HepG2 (cell line): ENCODE measurements around the gene TTLL6.

Source experiments
- ELF1 ChIP-seq: sonication (generic); formaldehyde crosslinking; IDR thresholded peaks from 2 replicates; pipeline ENCODE4 v1.4.0; 2020; ENCODE audit warnings: missing genetic modification reagents
- POLR2A ChIP-seq, 2 experiments: IDR thresholded peaks; 2 replicates each; pipeline ENCODE4 v1.6.1; 2011; ENCODE audit warnings: low read depth in 2 of 2, low read length in 2 of 2, mild to moderate bottlenecking in 1 of 2, moderate library complexity in 1 of 2; ENCODE audit not compliant: insufficient read depth in 1 of 2
- RNF2 ChIP-seq: fragments of 450-650 bp; conservative IDR thresholded peaks from 2 replicates; pipeline ENCODE4 v1.6.1; 2016; ENCODE audit warnings: low read depth
- SOX5 ChIP-seq: IDR thresholded peaks from 2 replicates; pipeline ENCODE4 v1.6.1; 2016; ENCODE audit warnings: borderline replicate concordance
- SRF ChIP-seq: IDR thresholded peaks from 2 replicates; pipeline ENCODE4 v1.6.1; 2011; ENCODE audit warnings: mild to moderate bottlenecking, low read depth, low read length, moderate library complexity
- ZNF143 ChIP-seq: sonication (generic); formaldehyde crosslinking; IDR thresholded peaks from 2 replicates; pipeline ENCODE4 v1.4.0; 2020; ENCODE audit warnings: missing genetic modification reagents
- ZNF224 ChIP-seq: sonication (generic); formaldehyde crosslinking; IDR thresholded peaks from 2 replicates; pipeline ENCODE4 v1.5.0; 2020; ENCODE audit warnings: mild to moderate bottlenecking, missing genetic modification reagents
- ZNF350 ChIP-seq: sonication (generic); formaldehyde crosslinking; IDR thresholded peaks from 2 replicates; pipeline ENCODE4 v1.4.0; 2020; ENCODE audit warnings: mild to moderate bottlenecking, low read depth, missing genetic modification reagents, borderline replicate concordance
- TF ChIP-seq, protein P1 (sequence below): sonication (generic); formaldehyde crosslinking; IDR thresholded peaks from 2 replicates; pipeline ENCODE4 v1.4.0; 2020; ENCODE audit warnings: missing genetic modification reagents
- TF ChIP-seq, protein P2 (sequence below): sonication (generic); formaldehyde crosslinking; IDR thresholded peaks from 2 replicates; pipeline ENCODE4 v1.5.0; 2020; ENCODE audit warnings: mild to moderate bottlenecking, missing genetic modification reagents, moderate library complexity
- TF ChIP-seq, protein P3 (sequence below): IDR thresholded peaks from 2 replicates; pipeline ENCODE4 v1.6.1; 2016; ENCODE audit warnings: missing compliant biosample characterization, missing genetic modification reagents, borderline replicate concordance

DNA sequence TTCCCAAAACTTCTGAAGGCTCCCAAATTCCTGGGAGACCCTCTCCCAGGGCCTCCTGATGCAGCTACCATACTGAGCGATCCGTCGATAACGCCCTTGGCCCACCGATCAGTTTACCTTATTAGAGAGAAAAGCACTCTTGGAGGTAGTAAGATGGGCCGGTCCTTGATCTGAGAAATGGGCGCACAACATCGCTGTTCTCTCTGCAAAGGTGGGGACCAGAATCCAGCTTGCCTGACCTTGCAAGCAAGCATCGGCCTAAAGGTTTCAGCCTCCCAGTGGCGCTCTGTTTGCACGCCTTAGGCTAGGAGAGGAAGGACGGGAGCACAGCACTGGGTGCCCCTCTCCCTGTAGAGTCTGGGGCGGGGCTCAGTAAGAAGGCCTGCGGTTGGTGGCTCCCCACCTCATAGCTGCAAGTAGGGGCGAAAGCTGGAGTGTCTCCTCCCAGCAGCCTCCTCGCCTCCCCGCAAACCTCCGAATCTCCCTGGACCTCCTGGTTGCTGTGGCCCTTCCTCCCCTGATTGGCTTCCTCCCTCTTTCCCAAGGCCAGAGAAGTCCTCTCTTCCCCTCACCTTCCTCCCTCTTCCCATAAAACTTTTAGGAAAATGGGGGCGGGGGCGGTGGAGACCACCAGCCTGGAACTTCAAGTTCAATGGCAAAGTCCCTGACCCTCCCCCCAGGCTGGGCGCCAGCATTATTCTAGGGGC, 94.7 kb downstream of the TTLL6 start, which contains the start of gene PRAC1:
- TF ChIP-seq POLR2A (IDR thresholded peaks at IDR 0.05; ENCODE audit: insufficient read depth in 1 of 2, low read depth in 2 of 2, low read length in 2 of 2) (no peak), ZNF350 (CRISPR knock-in tag) (no peak), ZNF224 (CRISPR knock-in tag) (no peak), ELF1 (CRISPR knock-in tag) (no peak), SOX5 (CRISPR knock-in tag) (no peak), SRF (no peak), RNF2 (no peak), ZNF143 (no peak)
- TF ChIP-seq, protein P1, sequence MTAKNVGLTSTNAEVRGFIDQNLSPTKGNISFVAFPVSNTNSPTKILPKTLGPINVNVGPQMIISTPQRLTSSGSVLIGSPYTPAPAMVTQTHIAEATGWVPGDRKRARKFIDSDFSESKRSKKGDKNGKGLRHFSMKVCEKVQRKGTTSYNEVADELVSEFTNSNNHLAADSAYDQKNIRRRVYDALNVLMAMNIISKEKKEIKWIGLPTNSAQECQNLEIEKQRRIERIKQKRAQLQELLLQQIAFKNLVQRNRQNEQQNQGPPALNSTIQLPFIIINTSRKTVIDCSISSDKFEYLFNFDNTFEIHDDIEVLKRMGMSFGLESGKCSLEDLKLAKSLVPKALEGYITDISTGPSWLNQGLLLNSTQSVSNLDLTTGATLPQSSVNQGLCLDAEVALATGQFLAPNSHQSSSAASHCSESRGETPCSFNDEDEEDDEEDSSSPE (CRISPR knock-in tag): no peak
- TF ChIP-seq, protein P2, sequence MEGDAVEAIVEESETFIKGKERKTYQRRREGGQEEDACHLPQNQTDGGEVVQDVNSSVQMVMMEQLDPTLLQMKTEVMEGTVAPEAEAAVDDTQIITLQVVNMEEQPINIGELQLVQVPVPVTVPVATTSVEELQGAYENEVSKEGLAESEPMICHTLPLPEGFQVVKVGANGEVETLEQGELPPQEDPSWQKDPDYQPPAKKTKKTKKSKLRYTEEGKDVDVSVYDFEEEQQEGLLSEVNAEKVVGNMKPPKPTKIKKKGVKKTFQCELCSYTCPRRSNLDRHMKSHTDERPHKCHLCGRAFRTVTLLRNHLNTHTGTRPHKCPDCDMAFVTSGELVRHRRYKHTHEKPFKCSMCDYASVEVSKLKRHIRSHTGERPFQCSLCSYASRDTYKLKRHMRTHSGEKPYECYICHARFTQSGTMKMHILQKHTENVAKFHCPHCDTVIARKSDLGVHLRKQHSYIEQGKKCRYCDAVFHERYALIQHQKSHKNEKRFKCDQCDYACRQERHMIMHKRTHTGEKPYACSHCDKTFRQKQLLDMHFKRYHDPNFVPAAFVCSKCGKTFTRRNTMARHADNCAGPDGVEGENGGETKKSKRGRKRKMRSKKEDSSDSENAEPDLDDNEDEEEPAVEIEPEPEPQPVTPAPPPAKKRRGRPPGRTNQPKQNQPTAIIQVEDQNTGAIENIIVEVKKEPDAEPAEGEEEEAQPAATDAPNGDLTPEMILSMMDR (CRISPR knock-in tag): no peak
- TF ChIP-seq, protein P3, sequence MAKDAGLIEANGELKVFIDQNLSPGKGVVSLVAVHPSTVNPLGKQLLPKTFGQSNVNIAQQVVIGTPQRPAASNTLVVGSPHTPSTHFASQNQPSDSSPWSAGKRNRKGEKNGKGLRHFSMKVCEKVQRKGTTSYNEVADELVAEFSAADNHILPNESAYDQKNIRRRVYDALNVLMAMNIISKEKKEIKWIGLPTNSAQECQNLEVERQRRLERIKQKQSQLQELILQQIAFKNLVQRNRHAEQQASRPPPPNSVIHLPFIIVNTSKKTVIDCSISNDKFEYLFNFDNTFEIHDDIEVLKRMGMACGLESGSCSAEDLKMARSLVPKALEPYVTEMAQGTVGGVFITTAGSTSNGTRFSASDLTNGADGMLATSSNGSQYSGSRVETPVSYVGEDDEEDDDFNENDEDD (CRISPR knock-in tag): no peak
